ENCODE measurements around the gene TMEM116.

DNA sequence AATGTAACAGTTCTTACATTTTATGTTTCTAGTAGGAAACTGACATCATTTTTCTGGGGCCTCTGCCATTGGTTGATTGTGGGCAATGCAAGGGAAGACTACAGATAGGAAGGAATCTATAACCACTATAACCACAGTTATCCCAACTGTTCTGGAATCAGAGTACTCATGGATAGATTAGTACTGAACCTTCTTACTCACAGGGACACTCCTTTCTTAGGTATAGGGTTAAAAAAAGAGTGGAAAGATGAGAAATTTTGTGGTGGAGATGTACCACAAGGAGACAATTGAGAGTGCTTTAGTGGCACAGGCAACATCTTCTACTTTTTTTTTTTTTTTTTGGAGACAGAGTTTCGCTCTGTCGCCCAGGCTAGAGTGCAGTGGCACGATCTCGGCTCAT, 21.0 kb downstream of the TMEM116 start:
- TF ChIP-seq, protein P1, sequence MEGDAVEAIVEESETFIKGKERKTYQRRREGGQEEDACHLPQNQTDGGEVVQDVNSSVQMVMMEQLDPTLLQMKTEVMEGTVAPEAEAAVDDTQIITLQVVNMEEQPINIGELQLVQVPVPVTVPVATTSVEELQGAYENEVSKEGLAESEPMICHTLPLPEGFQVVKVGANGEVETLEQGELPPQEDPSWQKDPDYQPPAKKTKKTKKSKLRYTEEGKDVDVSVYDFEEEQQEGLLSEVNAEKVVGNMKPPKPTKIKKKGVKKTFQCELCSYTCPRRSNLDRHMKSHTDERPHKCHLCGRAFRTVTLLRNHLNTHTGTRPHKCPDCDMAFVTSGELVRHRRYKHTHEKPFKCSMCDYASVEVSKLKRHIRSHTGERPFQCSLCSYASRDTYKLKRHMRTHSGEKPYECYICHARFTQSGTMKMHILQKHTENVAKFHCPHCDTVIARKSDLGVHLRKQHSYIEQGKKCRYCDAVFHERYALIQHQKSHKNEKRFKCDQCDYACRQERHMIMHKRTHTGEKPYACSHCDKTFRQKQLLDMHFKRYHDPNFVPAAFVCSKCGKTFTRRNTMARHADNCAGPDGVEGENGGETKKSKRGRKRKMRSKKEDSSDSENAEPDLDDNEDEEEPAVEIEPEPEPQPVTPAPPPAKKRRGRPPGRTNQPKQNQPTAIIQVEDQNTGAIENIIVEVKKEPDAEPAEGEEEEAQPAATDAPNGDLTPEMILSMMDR (IDR thresholded peaks at IDR 0.05): no peak
- TF ChIP-seq POLR2AphosphoS5 (IDR thresholded peaks at IDR 0.05): no peak

Measured in breast epithelium (tissue), 3 donors.